ENCODE measurements around the gene CNTNAP5.
"Not testable (repeated sequence)": the region's sequence is repeated elsewhere in the genome, so short reads cannot be mapped to it uniquely, and the experiment has no call there.

Gene CNTNAP5

GRCh38 chr2:124317628-124318027 lies 292.5 kb downstream of the CNTNAP5 start:
- DNase-seq (ENCODE audit: low read depth in 4 of 4, low spot score in 1 of 4), result no peak

DNA sequence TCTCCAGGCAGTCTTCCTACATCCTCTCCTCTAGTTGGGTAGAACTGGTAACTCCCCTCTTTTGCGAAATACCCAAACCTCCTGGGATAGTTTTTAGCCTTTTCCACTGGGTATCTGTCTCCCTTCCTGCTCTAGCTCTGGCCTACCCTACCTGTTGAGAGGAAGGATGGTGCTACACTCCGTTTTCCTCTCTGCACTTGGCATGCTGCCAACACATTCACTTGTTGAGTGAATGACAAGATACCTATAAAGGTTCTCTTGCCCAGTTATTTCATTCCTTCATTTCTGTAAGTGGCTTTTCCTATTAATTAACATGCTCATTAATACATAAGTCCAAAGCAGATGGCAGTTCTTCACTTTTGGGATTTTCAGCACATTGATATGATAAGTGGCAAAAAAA lies 293.8 kb downstream of the CNTNAP5 start:
- no peak for DNase-seq (ENCODE audit: low read depth in 4 of 4, low spot score in 1 of 4)

- no peak for DNase-seq (ENCODE audit: low read depth in 4 of 4, low spot score in 1 of 4)
These were observed 294.5 kb downstream of the CNTNAP5 start for GRCh38 chr2:124319577-124319976.

GRCh38 chr2:124320051-124320688 lies 295.1 kb downstream of the CNTNAP5 start:
- DNase-seq (ENCODE audit: low read depth in 4 of 4, low spot score in 1 of 4), result no peak

GRCh38 chr2:124323321-124323720 lies 298.2 kb downstream of the CNTNAP5 start:
- no peak for DNase-seq (ENCODE audit: low read depth in 4 of 4, low spot score in 1 of 4)

GRCh38 chr2:124325667-124326440 lies 300.8 kb downstream of the CNTNAP5 start:
- no peak for DNase-seq (ENCODE audit: low read depth in 4 of 4, low spot score in 1 of 4)

DNA sequence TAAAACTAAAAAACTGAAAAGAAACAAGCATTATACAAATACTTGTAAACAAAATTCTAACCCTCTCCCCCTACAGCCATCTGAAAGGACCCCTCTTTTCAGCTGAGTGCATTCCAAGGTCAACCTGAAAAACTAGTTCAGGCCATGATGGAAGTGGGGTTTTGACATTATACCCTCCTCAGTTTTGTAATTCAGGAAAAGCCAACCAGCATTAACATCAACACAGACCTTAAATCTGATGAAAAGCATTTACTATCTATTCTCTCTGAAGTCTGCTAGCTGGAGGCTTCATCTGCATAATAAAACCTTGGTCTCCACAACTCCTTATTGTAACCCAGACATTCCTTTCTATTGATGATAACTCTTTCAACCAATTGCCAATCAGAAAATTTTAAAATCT lies 302.2 kb downstream of the CNTNAP5 start:
- DNase-seq (ENCODE audit: low read depth in 4 of 4, low spot score in 1 of 4), result no peak

DNA sequence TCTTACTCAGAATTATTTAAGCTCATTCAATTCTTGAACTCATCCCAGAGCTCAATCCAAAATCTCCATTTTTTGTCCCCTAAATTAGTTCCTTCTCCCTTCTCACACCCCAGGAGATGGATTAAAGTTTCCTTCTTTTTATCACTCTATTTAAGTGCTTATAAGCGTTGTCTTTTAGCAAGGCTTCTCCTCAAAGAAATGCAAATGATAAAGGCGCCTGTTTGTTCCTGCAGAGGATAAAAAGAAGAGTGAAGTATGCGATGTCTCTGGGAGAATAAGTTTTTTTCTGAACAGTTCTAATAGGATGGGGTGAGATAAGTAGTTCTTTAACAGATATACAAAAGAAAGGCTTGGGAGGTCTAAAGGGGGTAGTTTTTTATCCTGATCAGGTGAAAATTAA lies 303.3 kb downstream of the CNTNAP5 start:
- no peak for DNase-seq (ENCODE audit: low read depth in 4 of 4, low spot score in 1 of 4)

DNA sequence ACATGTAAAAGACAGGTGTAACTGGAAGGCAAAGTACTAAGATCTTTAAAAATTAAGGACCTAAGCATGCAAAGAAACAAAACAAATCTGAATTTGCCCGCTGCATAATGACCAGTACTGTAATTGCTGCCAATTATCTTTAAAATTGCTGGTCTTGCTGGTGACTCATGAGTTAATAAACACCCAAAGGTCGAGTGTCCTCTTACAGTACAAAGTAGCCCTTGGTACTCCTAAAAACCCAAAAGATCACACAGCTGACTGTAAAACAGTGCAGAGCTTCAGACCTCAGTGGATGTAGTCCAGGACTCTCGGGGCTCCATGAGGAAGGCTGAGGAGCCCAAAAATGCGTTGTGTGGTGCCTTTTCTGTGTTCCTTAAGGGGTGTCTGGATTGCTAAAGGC lies 308.7 kb downstream of the CNTNAP5 start:
- DNase-seq (ENCODE audit: low read depth in 4 of 4, low spot score in 1 of 4), result no peak

GRCh38 chr2:124335058-124335457 lies 310.0 kb downstream of the CNTNAP5 start:
- DNase-seq (ENCODE audit: low read depth in 4 of 4, low spot score in 1 of 4), result no peak

- no peak for DNase-seq (ENCODE audit: low read depth in 4 of 4, low spot score in 1 of 4)
These were observed 314.6 kb downstream of the CNTNAP5 start for GRCh38 chr2:124339709-124340108.

DNA sequence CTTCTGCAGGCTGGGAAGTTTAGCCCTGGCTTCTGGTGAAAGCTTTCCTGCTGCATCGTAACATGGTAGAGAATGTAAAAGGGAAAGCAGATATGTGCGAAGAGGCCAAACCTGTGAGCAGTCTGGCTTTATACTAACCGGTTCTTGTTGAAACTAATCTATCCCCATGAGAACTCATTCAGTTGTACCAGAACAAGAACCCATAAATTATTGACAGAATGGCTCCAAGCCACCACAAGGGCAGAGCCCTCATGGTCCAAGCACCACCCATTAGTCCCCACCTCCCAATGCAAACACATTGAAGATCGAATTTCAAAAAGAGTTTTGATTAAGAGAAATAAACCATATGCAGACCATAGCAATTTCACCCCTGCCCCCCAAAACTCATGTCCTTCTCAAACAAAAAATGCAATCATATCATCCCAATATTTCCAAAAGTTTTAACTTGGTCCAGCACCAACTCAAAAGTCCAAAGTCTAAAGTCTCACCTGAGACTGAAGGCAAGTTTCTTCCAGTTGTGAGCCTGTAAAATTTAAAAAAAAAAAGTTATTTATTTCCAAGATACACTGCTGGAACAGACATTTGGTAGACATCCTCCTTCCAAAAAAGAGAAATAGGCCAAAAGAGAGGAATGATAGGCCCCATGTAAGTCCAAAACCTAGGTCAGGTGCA lies 318.9 kb downstream of the CNTNAP5 start:
- no peak for DNase-seq (ENCODE audit: low read depth in 4 of 4, low spot score in 1 of 4)

GRCh38 chr2:124347209-124347608 lies 322.1 kb downstream of the CNTNAP5 start:
- DNase-seq (ENCODE audit: low read depth in 4 of 4, low spot score in 1 of 4), result no peak

GRCh38 chr2:124353656-124354055 lies 328.6 kb downstream of the CNTNAP5 start:
- DNase-seq (ENCODE audit: low read depth in 4 of 4, low spot score in 1 of 4), result no peak

- DNase-seq (ENCODE audit: low read depth in 4 of 4, low spot score in 1 of 4), result no peak
These were observed 329.4 kb downstream of the CNTNAP5 start for GRCh38 chr2:124354466-124354865.

DNA sequence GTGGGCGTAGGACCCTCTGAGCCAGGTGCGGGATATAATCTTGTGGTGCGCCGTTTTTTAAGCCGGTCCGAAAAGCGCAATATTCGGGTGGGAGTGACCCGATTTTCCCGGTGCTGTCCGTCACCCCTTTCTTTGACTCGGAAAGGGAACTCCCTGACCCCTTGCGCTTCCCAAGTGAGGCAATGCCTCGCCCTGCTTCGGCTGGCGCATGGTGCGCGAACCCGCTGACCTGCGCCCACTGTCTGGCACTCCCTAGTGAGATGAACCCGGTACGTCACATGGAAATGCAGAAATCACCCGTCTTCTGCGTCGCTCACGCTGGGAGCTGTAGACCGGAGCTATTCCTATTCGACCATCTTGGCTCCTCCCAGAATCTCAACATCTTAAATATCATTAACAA lies 336.9 kb downstream of the CNTNAP5 start:
- not testable (repeated sequence) for DNase-seq (ENCODE audit: low read depth in 4 of 4, low spot score in 1 of 4)

DNA sequence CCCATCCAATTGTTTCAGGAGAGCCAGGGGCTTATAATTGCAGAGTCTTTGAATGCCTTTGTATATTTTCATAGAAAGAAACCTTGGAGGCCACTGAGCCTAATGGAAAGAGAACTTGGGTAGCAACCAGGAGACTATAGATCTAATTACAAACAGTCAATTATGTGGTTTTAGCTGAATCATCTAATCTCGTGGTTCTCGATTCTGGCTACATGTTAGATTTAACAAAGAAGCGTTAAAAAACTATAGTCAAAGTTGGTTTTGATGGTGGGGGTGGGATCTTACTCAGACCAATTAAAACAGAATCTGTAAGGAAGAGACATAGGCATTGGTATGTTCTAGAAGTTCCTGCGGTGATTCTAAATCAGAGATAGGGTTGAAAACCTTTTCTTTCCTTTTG lies 344.1 kb downstream of the CNTNAP5 start:
- no peak for DNase-seq (ENCODE audit: low read depth in 4 of 4, low spot score in 1 of 4)

DNA sequence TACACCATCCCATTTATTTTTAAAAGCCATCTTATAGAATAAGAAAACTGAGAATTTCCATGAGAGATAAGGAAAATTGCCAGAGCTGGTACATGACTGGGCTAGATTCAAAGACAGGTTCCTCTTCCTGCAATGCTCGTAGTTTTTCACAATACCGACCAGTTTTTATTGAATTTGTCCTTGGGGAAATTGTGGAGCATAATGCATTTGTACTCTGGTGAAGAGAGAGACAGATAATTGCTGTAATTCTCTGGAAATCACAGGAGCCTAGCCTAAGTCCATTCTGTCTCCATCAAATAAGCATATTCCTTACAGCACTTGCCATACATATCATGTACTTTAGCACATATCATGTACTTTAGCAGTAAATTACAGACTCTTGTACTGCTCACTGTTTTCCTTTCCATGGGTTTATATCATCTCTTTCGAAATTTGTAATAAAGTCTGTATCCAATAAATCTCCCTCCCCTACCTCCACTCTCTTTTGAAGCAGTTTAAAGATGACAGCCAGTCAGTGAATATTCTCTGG lies 355.2 kb downstream of the CNTNAP5 start:
- DNase-seq (ENCODE audit: low read depth in 4 of 4, low spot score in 1 of 4), result no peak

- no peak for DNase-seq (ENCODE audit: low read depth in 4 of 4, low spot score in 1 of 4)
These were observed 357.1 kb downstream of the CNTNAP5 start for GRCh38 chr2:124382067-124382618.

DNA sequence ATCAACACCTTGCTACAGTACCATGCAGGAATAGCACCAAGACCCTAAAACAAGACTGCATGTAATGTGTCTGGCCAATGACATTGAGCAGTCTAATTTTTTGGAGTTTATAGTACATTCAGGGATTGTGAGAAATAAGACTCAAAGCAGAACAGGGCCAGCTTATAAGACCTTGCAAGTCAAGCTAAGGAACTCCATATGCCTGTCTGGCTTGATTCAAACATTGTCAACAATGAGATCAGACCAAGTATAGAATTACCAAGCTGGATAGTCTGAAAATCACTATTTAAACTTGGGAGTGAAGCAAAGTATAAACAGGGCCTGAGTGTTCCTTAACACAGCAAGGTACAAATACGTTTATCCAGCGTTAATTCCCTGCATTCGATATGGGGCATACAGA lies 370.9 kb downstream of the CNTNAP5 start:
- no peak for DNase-seq (ENCODE audit: low read depth in 4 of 4, low spot score in 1 of 4)

DNA sequence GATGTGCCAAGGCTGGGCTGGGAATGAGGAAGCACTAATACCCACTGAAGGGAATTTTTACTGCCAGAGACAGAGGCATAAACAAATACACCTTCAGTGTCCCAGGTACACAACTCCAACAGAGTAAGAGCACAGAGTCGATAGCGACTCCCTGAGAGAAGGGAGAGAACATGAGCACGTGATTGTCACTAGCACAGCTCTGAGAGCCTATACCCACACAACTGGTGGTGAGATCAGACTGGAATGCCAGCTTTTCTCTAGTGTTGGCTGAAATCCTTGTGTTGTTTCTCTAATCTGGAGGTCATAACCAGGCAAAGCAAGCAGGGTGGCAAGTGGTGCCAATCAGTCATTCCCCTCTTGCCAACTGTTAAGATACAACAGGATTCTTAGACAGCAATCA lies 377.2 kb downstream of the CNTNAP5 start:
- no peak for DNase-seq (ENCODE audit: low read depth in 4 of 4, low spot score in 1 of 4)
